A549 (cell line): ENCODE data around the gene NSUN4.
A peak's percentile ranks its signal among the peaks of the same experiment; 100 is the strongest.

Experiments used
- FOSB ChIP-seq: fragments of 250-450 bp; sonication (Bioruptor Pico); IDR thresholded peaks from 2 replicates; pipeline ENCODE4 v1.5.0; 2020; ENCODE audit warnings: mild to moderate bottlenecking, moderate library complexity
- HOXB5 ChIP-seq: fragments of 250-450 bp; sonication (Bioruptor Pico); IDR thresholded peaks from 2 replicates; pipeline ENCODE4 v1.5.0; 2020; ENCODE audit warnings: mild to moderate bottlenecking, moderate library complexity
- POLR2AphosphoS2 ChIP-seq: conservative IDR thresholded peaks from 2 replicates; pipeline ENCODE4 v1.6.1; 2012; ENCODE audit warnings: low read length, improper control_type of control experiment, inconsistent platforms
- ZNF302 ChIP-seq: fragments of 250-450 bp; sonication (Bioruptor Pico); IDR thresholded peaks from 2 replicates; pipeline ENCODE4 v1.9.0; 2021; ENCODE audit warnings: inconsistent platforms, mild to moderate bottlenecking, moderate library complexity
- TF ChIP-seq, protein P1 (sequence below): IDR thresholded peaks from 2 replicates; pipeline ENCODE4 v1.6.1; 2012

DNA sequence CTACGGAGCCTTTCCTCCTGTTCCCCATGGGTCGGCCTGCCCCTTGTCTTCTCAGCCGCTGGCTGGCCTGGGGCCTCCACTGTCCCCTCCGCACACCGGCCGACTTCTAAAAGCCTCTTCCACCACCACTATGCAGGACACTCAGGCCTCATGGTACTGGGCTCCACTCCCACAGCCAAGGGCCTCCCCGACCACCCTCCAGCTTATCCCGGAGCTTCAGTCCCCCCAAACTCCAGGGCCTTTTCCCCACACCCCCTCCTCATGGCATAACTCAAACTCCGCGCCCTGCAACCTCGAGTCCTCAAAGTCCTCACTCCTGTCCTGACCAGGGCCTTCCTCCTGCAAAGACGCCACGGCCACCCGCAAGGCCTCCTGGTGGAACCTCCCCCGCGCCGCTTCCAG is 39.2 kb upstream of the NSUN4 start:
- no peak for TF ChIP-seq FOSB (CRISPR knock-in tag)
- no peak for TF ChIP-seq ZNF302 (CRISPR knock-in tag)
- TF ChIP-seq HOXB5 (CRISPR knock-in tag) = no peak
- no peak for TF ChIP-seq POLR2AphosphoS2
- TF ChIP-seq, protein P1, sequence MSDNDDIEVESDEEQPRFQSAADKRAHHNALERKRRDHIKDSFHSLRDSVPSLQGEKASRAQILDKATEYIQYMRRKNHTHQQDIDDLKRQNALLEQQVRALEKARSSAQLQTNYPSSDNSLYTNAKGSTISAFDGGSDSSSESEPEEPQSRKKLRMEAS = 0 out of 2 replicates have a peak, but pooled peaks have one; percentile 2
